Vagina (tissue), 2 donors: ENCODE measurements around the gene TRPM2. TPM values are rescaled to one million over a fixed set of nuclear protein-coding genes. Genes with fewer than 3 reads are reported as not detected.

Experiments used
- DNase-seq, 2 donors: peaks; one replicate each; pipeline ENCODE4 v3.0.0-alpha.2; 2017; ENCODE audit errors: extremely low spot score in 2 of 2
- H3K27ac ChIP-seq: fragments of 200-600 bp; sonication (generic); one replicate; pipeline ENCODE4 v1.5.1; 2019
- H3K27me3 ChIP-seq: fragments of 200-600 bp; sonication (generic); one replicate; pipeline ENCODE4 v1.5.1; 2019
- H3K36me3 ChIP-seq, 2 donors: fragments of 200-600 bp; sonication (generic); one replicate each; pipeline ENCODE4 v1.5.1; 2017 to 2019
- H3K4me1 ChIP-seq: fragments of 200-600 bp; sonication (generic); one replicate; pipeline ENCODE4 v1.5.1; 2019
- H3K4me3 ChIP-seq, 2 donors: fragments of 200-600 bp; sonication (generic); 1 replicate in 1 of 2; 2 replicates in 1 of 2; pipeline ENCODE4 v1.5.1; 2016 to 2019
- H3K9me3 ChIP-seq: fragments of 200-600 bp; sonication (generic); one replicate; pipeline ENCODE4 v1.5.1; 2019
- POLR2A ChIP-seq, 2 donors: fragments of 450-650 bp; IDR thresholded peaks; one replicate each; pipeline ENCODE4 v1.6.1; 2017; ENCODE audit warnings: antibody characterized with exemption in 2 of 2, mild to moderate bottlenecking in 2 of 2, moderate library complexity in 2 of 2
- POLR2AphosphoS5 ChIP-seq, 2 donors: sonication (generic); formaldehyde crosslinking; IDR thresholded peaks; one replicate each; pipeline ENCODE4 v1.9.0; 2017; ENCODE audit warnings: antibody characterized with exemption in 2 of 2, mild to moderate bottlenecking in 2 of 2, low read depth in 1 of 2; ENCODE audit not compliant: insufficient read depth in 1 of 2
- intact Hi-C: fragments of 100-400 bp; cut with DNase I; formaldehyde crosslinking; loops from one replicate; pipeline ENCODE4 v1.15.1; 2023
- total RNA-seq: library from RNA; depleted of rRNA; stranded (reverse); fragments of >200 nt; gene quantifications from one replicate; pipeline ENCODE4 v1.2.3, GENCODE V29; 2016
- TF ChIP-seq, protein P1 (sequence below), 3 experiments: fragments of 450-650 bp in 2 of 3; fragments of 200-600 bp in 1 of 3; sonication (generic) in 1 of 3; IDR thresholded peaks; one replicate each; pipeline ENCODE4 v1.5.1; 2017 to 2019; ENCODE audit warnings: antibody characterized with exemption in 3 of 3, mild to moderate bottlenecking in 2 of 3, moderate library complexity in 2 of 3

Gene TRPM2
- total RNA-seq, 1 donor from 2014 or later = 2.2 TPM

DNA sequence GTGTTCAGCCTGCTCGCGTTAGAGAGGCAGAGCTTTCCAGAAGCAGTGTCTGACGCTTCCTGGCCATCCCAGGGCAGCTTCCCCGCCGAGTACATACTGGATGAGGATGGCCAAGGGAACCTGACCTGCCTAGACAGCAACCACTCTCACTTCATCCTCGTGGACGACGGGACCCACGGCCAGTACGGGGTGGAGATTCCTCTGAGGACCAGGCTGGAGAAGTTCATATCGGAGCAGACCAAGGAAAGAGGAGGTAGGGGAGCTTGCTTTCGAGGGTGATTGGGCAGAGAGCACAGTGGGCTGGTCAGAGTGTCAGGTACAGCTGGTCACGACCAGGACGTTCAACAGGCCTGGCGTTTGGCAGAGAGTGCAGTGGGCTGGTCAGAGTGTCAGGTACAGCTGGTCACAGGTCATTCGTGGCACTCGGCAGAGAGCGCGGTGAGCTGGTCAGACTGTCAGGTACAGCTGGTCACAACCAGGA is 22.4 kb downstream of the TRPM2 start:
- intact Hi-C loops = no loop called here
- no peak for DNase-seq
- H3K4me1 ChIP-seq = no peaks in the 10 kb centered on the region
- no peak overlapping the region for H3K27ac ChIP-seq
- TF ChIP-seq POLR2A (IDR thresholded peaks at IDR 0.05) (no peak), POLR2AphosphoS5 (IDR thresholded peaks at IDR 0.05; ENCODE audit: insufficient read depth in 1 of 2, low read depth in 1 of 2) (no peak)
- TF ChIP-seq, protein P1, sequence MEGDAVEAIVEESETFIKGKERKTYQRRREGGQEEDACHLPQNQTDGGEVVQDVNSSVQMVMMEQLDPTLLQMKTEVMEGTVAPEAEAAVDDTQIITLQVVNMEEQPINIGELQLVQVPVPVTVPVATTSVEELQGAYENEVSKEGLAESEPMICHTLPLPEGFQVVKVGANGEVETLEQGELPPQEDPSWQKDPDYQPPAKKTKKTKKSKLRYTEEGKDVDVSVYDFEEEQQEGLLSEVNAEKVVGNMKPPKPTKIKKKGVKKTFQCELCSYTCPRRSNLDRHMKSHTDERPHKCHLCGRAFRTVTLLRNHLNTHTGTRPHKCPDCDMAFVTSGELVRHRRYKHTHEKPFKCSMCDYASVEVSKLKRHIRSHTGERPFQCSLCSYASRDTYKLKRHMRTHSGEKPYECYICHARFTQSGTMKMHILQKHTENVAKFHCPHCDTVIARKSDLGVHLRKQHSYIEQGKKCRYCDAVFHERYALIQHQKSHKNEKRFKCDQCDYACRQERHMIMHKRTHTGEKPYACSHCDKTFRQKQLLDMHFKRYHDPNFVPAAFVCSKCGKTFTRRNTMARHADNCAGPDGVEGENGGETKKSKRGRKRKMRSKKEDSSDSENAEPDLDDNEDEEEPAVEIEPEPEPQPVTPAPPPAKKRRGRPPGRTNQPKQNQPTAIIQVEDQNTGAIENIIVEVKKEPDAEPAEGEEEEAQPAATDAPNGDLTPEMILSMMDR (IDR thresholded peaks at IDR 0.05) = no peak
- no peaks in the 10 kb centered on the region for H3K27me3 ChIP-seq
- H3K36me3 ChIP-seq = no peaks in the 10 kb centered on the region
- no peaks in the 10 kb centered on the region for H3K9me3 ChIP-seq
- H3K4me3 ChIP-seq = no peak overlapping the region

DNA sequence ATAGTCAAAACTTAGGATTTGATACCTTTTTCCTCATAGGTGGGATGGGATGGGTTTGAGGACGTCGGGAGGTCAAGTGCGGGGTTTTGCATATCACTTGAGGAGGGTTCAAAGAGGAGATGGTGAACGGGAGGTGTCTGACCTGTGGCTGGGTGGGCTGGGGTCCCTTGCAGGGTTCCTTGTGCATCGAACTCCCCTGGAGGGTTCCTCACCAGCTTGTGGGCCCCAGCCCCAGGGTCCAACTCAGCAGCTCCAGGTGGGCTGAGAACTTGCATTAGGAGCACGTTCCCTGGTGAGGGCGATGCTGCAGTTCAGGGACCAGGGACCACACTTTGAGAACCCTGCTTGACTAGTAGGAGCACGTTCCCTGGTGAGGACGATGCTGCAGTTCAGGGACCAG is 23.2 kb downstream of the TRPM2 start:
- TF ChIP-seq, protein P1 (IDR thresholded peaks at IDR 0.05) = no peak
- no peak for TF ChIP-seq POLR2AphosphoS5 (IDR thresholded peaks at IDR 0.05; ENCODE audit: insufficient read depth in 1 of 2, low read depth in 1 of 2)
- TF ChIP-seq POLR2A (IDR thresholded peaks at IDR 0.05) = no peak
- no peak for DNase-seq
- Histone ChIP-seq H3K27ac (no peak overlapping the region), H3K27me3 (no peaks in the 10 kb centered on the region), H3K4me3 (no peak overlapping the region), H3K4me1 (no peaks in the 10 kb centered on the region), H3K9me3 (no peaks in the 10 kb centered on the region), H3K36me3 (no peaks in the 10 kb centered on the region)
- intact Hi-C loops = no loop called here

DNA sequence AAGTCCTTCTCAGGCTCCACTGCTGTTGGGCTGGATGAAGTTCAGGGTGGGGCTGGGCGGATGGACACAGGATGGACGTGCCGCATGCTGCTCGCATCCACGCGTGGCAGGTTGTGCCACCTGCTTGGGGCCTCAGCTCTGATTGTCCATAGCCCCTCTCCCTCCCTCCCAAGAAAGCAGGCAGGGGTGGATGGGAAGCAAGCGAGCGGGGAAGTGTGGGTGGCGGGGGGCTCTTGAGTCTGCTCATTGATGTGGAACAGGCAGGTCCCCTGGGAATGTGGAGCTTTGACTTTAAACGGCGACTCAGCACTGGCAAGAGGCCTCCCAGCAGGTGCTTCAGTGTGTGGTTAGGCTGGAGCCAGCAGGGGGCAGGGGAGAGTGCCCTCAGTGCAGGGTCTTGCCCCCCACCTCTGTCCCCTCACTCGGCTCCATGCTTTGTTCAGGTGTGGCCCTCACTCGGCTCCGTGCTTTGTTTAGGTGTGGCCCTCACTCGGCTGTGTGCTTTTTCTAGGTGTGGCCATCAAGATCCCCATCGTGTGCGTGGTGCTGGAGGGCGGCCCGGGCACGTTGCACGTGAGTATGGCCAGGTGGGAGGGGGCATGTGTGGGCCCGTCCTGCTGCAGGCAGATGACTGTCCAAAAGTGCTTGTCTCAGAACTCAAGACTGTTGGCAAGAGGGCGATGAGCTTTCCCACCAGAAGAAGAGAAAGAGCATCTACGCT is 23.9 kb downstream of the TRPM2 start:
- TF ChIP-seq, protein P1 (IDR thresholded peaks at IDR 0.05) = no peak
- no peak for TF ChIP-seq POLR2AphosphoS5 (IDR thresholded peaks at IDR 0.05; ENCODE audit: insufficient read depth in 1 of 2, low read depth in 1 of 2)
- TF ChIP-seq POLR2A (IDR thresholded peaks at IDR 0.05) = no peak
- DNase-seq = no peak
- H3K4me1 ChIP-seq = no peaks in the 10 kb centered on the region
- H3K27me3 ChIP-seq = no peaks in the 10 kb centered on the region
- intact Hi-C loops = no loop called here
- H3K27ac ChIP-seq = no peak overlapping the region
- no peak overlapping the region for H3K4me3 ChIP-seq
- no peaks in the 10 kb centered on the region for H3K36me3 ChIP-seq
- no peaks in the 10 kb centered on the region for H3K9me3 ChIP-seq

DNA sequence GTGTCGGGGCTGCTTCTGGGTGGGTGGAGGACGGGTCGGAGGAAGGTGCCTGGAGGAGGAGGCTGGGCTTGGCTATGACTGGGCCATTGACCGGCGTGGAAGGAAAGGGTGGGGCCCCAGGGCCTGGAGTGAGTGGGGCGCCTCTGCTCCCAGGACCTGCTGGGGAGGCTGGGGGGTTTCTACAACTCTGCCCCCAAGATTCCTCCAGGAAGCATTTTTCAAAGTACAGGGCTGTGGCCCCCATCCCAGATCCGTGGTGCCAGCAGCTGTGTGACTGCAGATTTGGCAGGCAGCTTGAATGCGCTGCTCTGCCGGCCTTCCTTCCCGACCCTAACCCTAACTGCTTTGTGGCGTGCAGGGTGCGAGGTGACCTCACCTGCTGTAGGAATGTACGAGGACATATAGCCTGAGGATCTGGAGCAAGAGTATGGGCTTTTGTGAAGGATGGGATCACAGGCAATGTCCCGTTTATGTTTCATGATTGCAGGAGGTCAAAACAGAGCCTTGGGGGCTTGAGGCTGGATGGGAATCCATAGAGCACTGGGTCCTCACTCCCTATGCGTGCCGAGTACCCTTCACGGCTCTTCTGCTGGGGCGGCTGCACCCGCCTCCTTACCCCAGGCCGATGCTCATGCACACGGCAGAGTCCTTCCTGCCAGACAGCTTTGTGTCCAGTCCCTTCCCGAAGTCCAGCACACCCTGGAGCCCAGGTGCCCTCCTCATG is 24.7 kb downstream of the TRPM2 start:
- Histone ChIP-seq H3K9me3 (no peaks in the 10 kb centered on the region), H3K27me3 (no peaks in the 10 kb centered on the region), H3K27ac (no peak overlapping the region), H3K4me3 (no peak overlapping the region), H3K4me1 (no peaks in the 10 kb centered on the region), H3K36me3 (no peaks in the 10 kb centered on the region)
- intact Hi-C loops = no loop called here
- TF ChIP-seq POLR2AphosphoS5 (IDR thresholded peaks at IDR 0.05; ENCODE audit: insufficient read depth in 1 of 2, low read depth in 1 of 2) = no peak
- TF ChIP-seq POLR2A (IDR thresholded peaks at IDR 0.05) = no peak
- TF ChIP-seq, protein P1 (IDR thresholded peaks at IDR 0.05) = no peak
- no peak for DNase-seq
